SK-N-SH (cell line): ENCODE results near the gene RREB1. TPM values are rescaled to one million over a fixed set of nuclear protein-coding genes. Genes with fewer than 3 reads are reported as not detected.

Source experiments
- CTCF ChIA-PET: fragments of 300-600, 350-600 bp; formaldehyde crosslinking; extraction: SDS; loops from one replicate; lab custom pipeline; 2021; lab: Yijun Ruan, JAX
- POLR2A ChIA-PET: fragments of 350-600 bp; sonication (Branson Sonifier 250); formaldehyde crosslinking; extraction: SDS; loops from one replicate; lab custom pipeline; 2020; ENCODE audit warnings: antibody characterized with exemption, inconsistent platforms; lab: Yijun Ruan, JAX
- DNase-seq: peaks from one replicate; pipeline ENCODE4 v3.0.0; 2012
- H2AFZ ChIP-seq: fragments of 200-600 bp; sonication (generic); 2 replicates; pipeline ENCODE4 v1.8.1; 2016; ENCODE audit warnings: antibody characterized with exemption, mild to moderate bottlenecking, low read depth
- H3F3A ChIP-seq: fragments of 200-600 bp; sonication (generic); replicated peaks from 2 replicates; pipeline ENCODE3; 2016; ENCODE audit warnings: antibody characterized with exemption, mild to moderate bottlenecking; ENCODE audit not compliant: insufficient read depth
- H3K27ac ChIP-seq, 2 experiments: fragments of 200-500 bp in 1 of 2; fragments of 200-600 bp in 1 of 2; sonication (Bioruptor generic) in 1 of 2; sonication (generic), shearing (Covaris generic) in 1 of 2; 2 replicates each; pipeline versions ENCODE4 v1.5.1 to v1.6.1; 2014 to 2016; ENCODE audit warnings: low read depth in 2 of 2, inconsistent platforms in 1 of 2, low read length in 1 of 2, mild to moderate bottlenecking in 1 of 2, mixed read lengths in 1 of 2
- H3K27me3 ChIP-seq: fragments of 200-600 bp; sonication (generic), shearing (Covaris generic); 2 replicates; pipeline ENCODE4 v1.6.1; 2016; ENCODE audit warnings: mixed run types; ENCODE audit not compliant: insufficient read depth
- H3K36me3 ChIP-seq, 2 experiments: fragments of 200-500 bp in 1 of 2; fragments of 200-600 bp in 1 of 2; sonication (Bioruptor generic) in 1 of 2; sonication (generic) in 1 of 2; replicated peaks in 1 of 2; 2 replicates each; pipeline versions ENCODE3 to v1.5.1; 2014 to 2016; ENCODE audit warnings: low read length in 1 of 2, mild to moderate bottlenecking in 1 of 2; ENCODE audit not compliant: insufficient read depth in 2 of 2, control insufficient read depth in 1 of 2
- H3K4me1 ChIP-seq, 2 experiments: fragments of 200-500 bp in 1 of 2; fragments of 200-600 bp in 1 of 2; sonication (Bioruptor generic) in 1 of 2; sonication (generic), shearing (Covaris generic) in 1 of 2; 2 replicates each; pipeline versions ENCODE4 v1.5.1 to v1.6.1; 2014 to 2016; ENCODE audit warnings: low read depth in 1 of 2, low read length in 1 of 2, mixed run types in 1 of 2; ENCODE audit not compliant: insufficient read depth in 2 of 2, control insufficient read depth in 1 of 2
- H3K4me2 ChIP-seq: fragments of 200-600 bp; sonication (generic), shearing (Covaris generic); 2 replicates; pipeline ENCODE4 v1.6.1; 2017; ENCODE audit warnings: mixed run types
- H3K4me3 ChIP-seq, 2 experiments: fragments of 200-500 bp in 1 of 2; fragments of 200-600 bp in 1 of 2; sonication (Bioruptor generic) in 1 of 2; sonication (generic), shearing (Covaris generic) in 1 of 2; 2 replicates each; pipeline versions ENCODE4 v1.5.1 to v1.8.1; 2014 to 2016; ENCODE audit warnings: low read depth in 2 of 2, inconsistent platforms in 1 of 2, low read length in 1 of 2, mild to moderate bottlenecking in 1 of 2, mixed read lengths in 1 of 2, moderate library complexity in 1 of 2
- H3K79me2 ChIP-seq: fragments of 200-600 bp; sonication (generic); 2 replicates; pipeline ENCODE4 v1.8.1; 2017; ENCODE audit warnings: mild to moderate bottlenecking; ENCODE audit not compliant: insufficient read depth
- H3K9ac ChIP-seq: fragments of 200-600 bp; sonication (generic); 2 replicates; pipeline ENCODE4 v1.6.1; 2017; ENCODE audit warnings: mixed run types
- H3K9me2 ChIP-seq: fragments of 200-600 bp; sonication (generic); 2 replicates; pipeline ENCODE4 v1.6.1; 2017; ENCODE audit warnings: mixed run types
- H3K9me3 ChIP-seq: fragments of 200-600 bp; sonication (generic); 2 replicates; pipeline ENCODE4 v1.6.1; 2017; ENCODE audit warnings: mixed run types, mild to moderate bottlenecking, moderate library complexity
- H4K20me1 ChIP-seq: fragments of 200-600 bp; sonication (generic); 2 replicates; pipeline ENCODE4 v1.6.1; 2017; ENCODE audit warnings: mild to moderate bottlenecking, mixed run types; ENCODE audit not compliant: insufficient read depth
- CHD2 ChIP-seq: fragments of 150-350 bp; IDR thresholded peaks from 2 replicates; pipeline ENCODE4 v1.6.1; 2018; ENCODE audit warnings: low read length; ENCODE audit not compliant: partially characterized antibody
- EZH2phosphoT487 ChIP-seq: fragments of 200-600 bp; sonication (generic); IDR thresholded peaks from 2 replicates; pipeline ENCODE4 v1.6.1; 2017; ENCODE audit warnings: low read depth, mixed run types, mild to moderate bottlenecking, antibody characterized with exemption, moderate library complexity, borderline replicate concordance
- FOSL2 ChIP-seq: IDR thresholded peaks from 2 replicates; pipeline ENCODE4 v1.4.0; 2012; ENCODE audit warnings: low read depth, mild to moderate bottlenecking, moderate library complexity, borderline replicate concordance
- FOXM1 ChIP-seq: IDR thresholded peaks from 2 replicates; pipeline ENCODE4 v1.4.0; 2012; ENCODE audit warnings: low read depth, mild to moderate bottlenecking
- JUND ChIP-seq: IDR thresholded peaks from 2 replicates; pipeline ENCODE4 v1.4.0; 2012
- MEF2A ChIP-seq: IDR thresholded peaks from 2 replicates; pipeline ENCODE4 v1.4.0; 2012; ENCODE audit warnings: low read depth, borderline replicate concordance
- NRF1 ChIP-seq: IDR thresholded peaks from 2 replicates; pipeline ENCODE4 v1.6.1; 2012; ENCODE audit warnings: low read depth, mild to moderate bottlenecking, low read length
- RAD21 ChIP-seq: IDR thresholded peaks from 2 replicates; pipeline ENCODE4 v1.6.1; 2012; ENCODE audit warnings: mild to moderate bottlenecking, low read length
- RCOR1 ChIP-seq: fragments of 150-350 bp; IDR thresholded peaks from 2 replicates; pipeline ENCODE4 v1.6.1; 2017; ENCODE audit warnings: antibody characterized with exemption, low read length
- SIN3A ChIP-seq: IDR thresholded peaks from 2 replicates; pipeline ENCODE4 v1.6.1; 2012; ENCODE audit warnings: low read depth, mild to moderate bottlenecking, low read length, moderate library complexity, borderline replicate concordance
- TCF12 ChIP-seq: IDR thresholded peaks from 2 replicates; pipeline ENCODE4 v1.4.0; 2012
- TEAD4 ChIP-seq: IDR thresholded peaks from 2 replicates; pipeline ENCODE4 v1.4.0; 2012; ENCODE audit warnings: mild to moderate bottlenecking, borderline replicate concordance; ENCODE audit not compliant: insufficient read depth
- YY1 ChIP-seq: IDR thresholded peaks from 2 replicates; pipeline ENCODE4 v1.4.0; 2012; ENCODE audit warnings: low read depth, mild to moderate bottlenecking
- WGBS: methylation state at CpG from one replicate; pipeline ENCODE4 v1.1.6; 2017; ENCODE audit warnings: low lambda C conversion rate; 5-methylcytosine and 5-hydroxymethylcytosine counted together
- polyA plus RNA-seq, 3 experiments: library from polyadenylated mRNA; depleted of rRNA; stranded (reverse); fragments of >200 nt; gene quantifications; 2 replicates each; pipeline ENCODE4 v1.2.3, GENCODE V29; 2012
- TF ChIP-seq, protein P1 (sequence below): fragments of 150-350 bp; IDR thresholded peaks from 2 replicates; pipeline ENCODE4 v1.6.1; 2017; ENCODE audit warnings: antibody characterized with exemption, low read length, low read depth, borderline replicate concordance
- TF ChIP-seq, protein P2 (sequence below): IDR thresholded peaks from 2 replicates; pipeline ENCODE4 v1.4.0; 2012; ENCODE audit warnings: low read depth, borderline replicate concordance
- TF ChIP-seq, protein P3 (sequence below): IDR thresholded peaks from 2 replicates; pipeline ENCODE4 v1.4.0; 2012; ENCODE audit warnings: low read depth
- TF ChIP-seq, protein P4 (sequence below): fragments of 150-350 bp; IDR thresholded peaks from 2 replicates; pipeline ENCODE4 v1.6.1; 2016; ENCODE audit warnings: mild to moderate bottlenecking, low read depth, low read length

Gene RREB1
- polyA plus RNA-seq, 1 of the 3 experiments (the other 2 are of a cell fraction): 2.0 TPM

DNA sequence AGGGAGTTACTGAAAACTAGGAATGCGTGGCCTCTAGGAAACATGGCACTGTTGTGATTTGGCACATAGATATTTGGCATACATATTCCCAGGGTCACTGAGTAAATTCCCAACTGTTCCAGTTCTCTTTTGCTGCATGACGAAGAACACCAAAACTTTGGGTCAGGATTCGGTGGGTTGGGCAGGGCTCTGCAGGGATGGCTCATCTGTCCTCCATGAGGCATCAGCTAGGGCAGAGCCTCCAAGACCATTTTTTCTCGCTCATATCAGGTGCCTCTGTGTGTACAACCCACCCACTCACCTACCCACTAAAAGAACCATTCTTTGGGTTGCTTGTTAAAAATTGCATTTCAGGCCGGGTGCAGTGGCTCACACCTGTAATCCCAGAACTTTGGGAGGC lies 148.2 kb downstream of the RREB1 start:
- 70% methylated on average over 5 of the region's 5 CpGs for WGBS
- DNase-seq: no peak
- Histone ChIP-seq H4K20me1 (no peaks in the 10 kb centered on the region), H3K79me2 (no peaks in the 10 kb centered on the region), H3K9me3 (no peaks in the 10 kb centered on the region), H3K4me3 (no peak overlapping the region), H3F3A (no peaks in the 10 kb centered on the region), H3K27ac (no peak overlapping the region), H3K9me2 (no peaks in the 10 kb centered on the region), H3K36me3 (peaks cover 7 to 11% of the 10 kb centered on the region in 2 experiments), H3K9ac (no peak overlapping the region), H3K4me2 (no peak overlapping the region), H2AFZ (no peak overlapping the region), H3K27me3 (no peaks in the 10 kb centered on the region), H3K4me1 (peaks cover 0 to 4% of the 10 kb centered on the region in 2 experiments; a peak in 1 of 4 replicates)
- TF ChIP-seq FOXM1 (no peak), SIN3A (no peak), FOSL2 (no peak), CHD2 (no peak), NRF1 (no peak), TCF12 (no peak), MEF2A (no peak)
- TF ChIP-seq, protein P1, sequence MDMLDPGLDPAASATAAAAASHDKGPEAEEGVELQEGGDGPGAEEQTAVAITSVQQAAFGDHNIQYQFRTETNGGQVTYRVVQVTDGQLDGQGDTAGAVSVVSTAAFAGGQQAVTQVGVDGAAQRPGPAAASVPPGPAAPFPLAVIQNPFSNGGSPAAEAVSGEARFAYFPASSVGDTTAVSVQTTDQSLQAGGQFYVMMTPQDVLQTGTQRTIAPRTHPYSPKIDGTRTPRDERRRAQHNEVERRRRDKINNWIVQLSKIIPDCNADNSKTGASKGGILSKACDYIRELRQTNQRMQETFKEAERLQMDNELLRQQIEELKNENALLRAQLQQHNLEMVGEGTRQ: no peak
- POLR2A ChIA-PET: no interaction called here
- CTCF ChIA-PET: no interaction called here

DNA sequence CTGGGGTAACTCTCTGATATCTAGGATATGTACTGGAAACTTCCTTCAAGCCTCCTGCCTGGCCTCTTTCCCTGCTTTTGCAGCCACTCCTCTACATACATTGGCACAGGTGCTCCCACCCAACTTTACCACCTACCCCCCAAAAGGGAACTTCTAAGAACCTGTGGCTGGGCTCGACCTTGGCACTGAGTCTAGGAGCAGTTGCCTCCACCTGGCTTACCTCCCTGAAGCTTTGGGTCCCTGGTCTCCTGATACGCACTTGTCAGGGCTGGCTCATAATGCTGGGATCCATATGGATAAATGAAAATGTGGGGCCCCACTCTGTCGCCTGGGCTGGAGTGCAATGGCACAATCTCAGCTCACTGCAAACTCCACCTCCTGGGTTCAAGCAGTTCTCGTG lies 149.0 kb downstream of the RREB1 start:
- Histone ChIP-seq H3F3A (no peaks in the 10 kb centered on the region), H3K27me3 (no peaks in the 10 kb centered on the region), H3K36me3 (peaks cover 3 to 5% of the 10 kb centered on the region in 2 experiments), H2AFZ (no peak overlapping the region), H3K4me3 (no peak overlapping the region), H3K9ac (no peak overlapping the region), H3K4me2 (no peak overlapping the region), H4K20me1 (no peaks in the 10 kb centered on the region), H3K79me2 (no peaks in the 10 kb centered on the region)
- no peak for DNase-seq
- no peak for TF ChIP-seq FOSL2
- TF ChIP-seq, all 33 proteins: peak for 0
- Histone ChIP-seq H3K27ac (no peak overlapping the region), H3K9me3 (no peaks in the 10 kb centered on the region), H3K4me1 (peaks cover 0 to 6% of the 10 kb centered on the region in 2 experiments; a peak in 1 of 4 replicates), H3K9me2 (no peaks in the 10 kb centered on the region)
- WGBS: 63% methylated on average over 4 of the region's 4 CpGs
- CTCF ChIA-PET: no interaction called here
- POLR2A ChIA-PET: no interaction called here

DNA sequence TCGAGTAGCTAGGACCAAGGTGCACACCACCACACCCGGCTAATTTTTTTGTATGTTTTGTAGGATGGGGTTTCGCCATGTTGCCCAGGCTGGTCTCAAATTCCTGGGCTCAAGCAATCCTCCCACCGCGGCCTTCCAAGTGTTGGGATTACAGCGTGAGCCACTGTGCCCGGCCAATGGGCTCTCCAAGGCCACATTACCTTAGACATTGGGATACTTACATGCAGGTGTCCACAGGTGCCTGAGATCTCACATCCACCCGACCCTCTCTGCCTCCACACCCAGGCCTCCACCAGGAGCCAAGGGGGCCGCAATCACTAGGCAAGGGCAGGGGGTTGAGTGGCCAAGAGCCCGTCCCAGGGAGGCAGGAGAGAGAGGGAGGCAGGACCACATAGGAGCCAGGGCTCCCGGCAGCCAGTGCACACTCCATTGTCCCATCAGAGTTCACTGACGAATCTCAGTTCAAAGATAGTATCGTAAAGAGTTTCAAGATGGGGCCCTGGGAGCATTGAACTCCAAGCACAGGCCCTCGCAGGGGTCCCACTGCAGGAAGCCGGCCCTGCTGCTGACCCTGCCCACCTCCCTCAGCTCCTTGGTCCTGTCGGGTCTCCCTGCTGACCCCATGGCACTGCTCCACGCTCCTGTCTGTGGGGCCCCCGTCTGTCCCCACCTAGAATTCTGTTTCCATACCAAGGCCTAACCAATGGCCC lies 149.9 kb downstream of the RREB1 start:
- no peak overlapping the region for H3K4me2 ChIP-seq
- H4K20me1 ChIP-seq: no peaks in the 10 kb centered on the region
- H3K9me3 ChIP-seq: no peaks in the 10 kb centered on the region
- H3K27me3 ChIP-seq: no peaks in the 10 kb centered on the region
- no peak overlapping the region for H3K4me3 ChIP-seq
- H3K4me1 ChIP-seq: peaks cover 0 to 6% of the 10 kb centered on the region in 2 experiments; a peak in 1 of 4 replicates
- no peak overlapping the region for H3K9ac ChIP-seq
- WGBS: 85% methylated on average over 12 of the region's 18 CpGs
- CTCF ChIA-PET: interaction anchor here (0.7 to 2.0 kb wide), 3 partner anchors 13 to 18 kb away, joined by 3 to 7 read pairs (median 5); no protein-coding TSS in a partner anchor
- POLR2A ChIA-PET: no interaction called here
- DNase-seq: no peak
- no peak overlapping the region for H2AFZ ChIP-seq
- H3K9me2 ChIP-seq: no peaks in the 10 kb centered on the region
- no peaks in the 10 kb centered on the region for H3F3A ChIP-seq
- no peak overlapping the region for H3K27ac ChIP-seq
- H3K79me2 ChIP-seq: no peaks in the 10 kb centered on the region
- H3K36me3 ChIP-seq: no peaks in the 10 kb centered on the region
- TF ChIP-seq FOSL2 (no peak), RCOR1 (no peak), TCF12 (no peak), EZH2phosphoT487 (no peak), YY1 (no peak), SIN3A (no peak), MEF2A (no peak), JUND (no peak), FOXM1 (no peak), RAD21 (no peak), TEAD4 (no peak)
- TF ChIP-seq, protein P2, sequence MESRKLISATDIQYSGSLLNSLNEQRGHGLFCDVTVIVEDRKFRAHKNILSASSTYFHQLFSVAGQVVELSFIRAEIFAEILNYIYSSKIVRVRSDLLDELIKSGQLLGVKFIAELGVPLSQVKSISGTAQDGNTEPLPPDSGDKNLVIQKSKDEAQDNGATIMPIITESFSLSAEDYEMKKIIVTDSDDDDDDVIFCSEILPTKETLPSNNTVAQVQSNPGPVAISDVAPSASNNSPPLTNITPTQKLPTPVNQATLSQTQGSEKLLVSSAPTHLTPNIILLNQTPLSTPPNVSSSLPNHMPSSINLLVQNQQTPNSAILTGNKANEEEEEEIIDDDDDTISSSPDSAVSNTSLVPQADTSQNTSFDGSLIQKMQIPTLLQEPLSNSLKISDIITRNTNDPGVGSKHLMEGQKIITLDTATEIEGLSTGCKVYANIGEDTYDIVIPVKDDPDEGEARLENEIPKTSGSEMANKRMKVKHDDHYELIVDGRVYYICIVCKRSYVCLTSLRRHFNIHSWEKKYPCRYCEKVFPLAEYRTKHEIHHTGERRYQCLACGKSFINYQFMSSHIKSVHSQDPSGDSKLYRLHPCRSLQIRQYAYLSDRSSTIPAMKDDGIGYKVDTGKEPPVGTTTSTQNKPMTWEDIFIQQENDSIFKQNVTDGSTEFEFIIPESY: no peak
- TF ChIP-seq, protein P3, sequence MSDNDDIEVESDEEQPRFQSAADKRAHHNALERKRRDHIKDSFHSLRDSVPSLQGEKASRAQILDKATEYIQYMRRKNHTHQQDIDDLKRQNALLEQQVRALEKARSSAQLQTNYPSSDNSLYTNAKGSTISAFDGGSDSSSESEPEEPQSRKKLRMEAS: no peak
- TF ChIP-seq, protein P4, sequence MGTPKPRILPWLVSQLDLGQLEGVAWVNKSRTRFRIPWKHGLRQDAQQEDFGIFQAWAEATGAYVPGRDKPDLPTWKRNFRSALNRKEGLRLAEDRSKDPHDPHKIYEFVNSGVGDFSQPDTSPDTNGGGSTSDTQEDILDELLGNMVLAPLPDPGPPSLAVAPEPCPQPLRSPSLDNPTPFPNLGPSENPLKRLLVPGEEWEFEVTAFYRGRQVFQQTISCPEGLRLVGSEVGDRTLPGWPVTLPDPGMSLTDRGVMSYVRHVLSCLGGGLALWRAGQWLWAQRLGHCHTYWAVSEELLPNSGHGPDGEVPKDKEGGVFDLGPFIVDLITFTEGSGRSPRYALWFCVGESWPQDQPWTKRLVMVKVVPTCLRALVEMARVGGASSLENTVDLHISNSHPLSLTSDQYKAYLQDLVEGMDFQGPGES: no peak
